C4-2B (cell line): ENCODE data around the gene C10orf95.

Experiments
- ZFX ChIP-seq: fragments of 450-650 bp; IDR thresholded peaks from 2 replicates; pipeline ENCODE4 v1.6.1; 2017
- TF ChIP-seq, protein P1 (sequence below): fragments of 450-650 bp; conservative IDR thresholded peaks from 2 replicates; pipeline ENCODE4 v1.5.1; 2017; ENCODE audit warnings: mild to moderate bottlenecking

DNA sequence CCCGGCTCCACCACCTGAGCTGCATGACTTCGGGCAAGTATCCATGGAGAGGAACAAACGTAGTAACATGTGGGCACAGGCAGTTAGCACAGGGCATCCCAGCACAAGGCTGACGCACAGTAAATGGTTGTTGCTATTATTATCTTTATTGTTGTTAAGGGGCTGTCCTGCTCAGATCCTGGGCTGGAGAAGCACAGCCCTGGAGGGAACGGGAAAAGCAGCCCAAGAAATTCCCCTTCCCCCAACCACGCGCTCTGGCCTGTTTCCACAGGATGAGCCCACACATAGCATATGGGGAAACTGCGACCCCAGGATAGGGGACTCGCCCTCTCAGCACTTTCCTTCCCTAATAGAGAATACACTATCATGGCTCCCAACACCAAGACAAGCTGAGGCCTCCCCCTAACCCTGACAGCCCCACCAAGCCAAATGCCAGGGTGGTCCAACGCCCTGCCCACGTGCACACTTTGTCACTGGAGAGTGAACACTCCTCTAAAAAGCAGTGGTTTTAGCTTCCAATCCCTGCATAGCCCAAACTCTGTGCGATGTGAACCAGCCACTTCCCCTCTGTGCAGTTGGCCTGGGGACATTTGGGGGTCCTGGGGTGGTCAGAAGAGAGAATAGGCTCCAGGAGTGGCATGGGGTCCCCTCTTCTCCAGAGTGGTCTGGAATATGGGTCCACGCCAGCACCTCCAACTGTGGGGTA lies 43.8 kb downstream of the C10orf95 start:
- TF ChIP-seq, protein P1, sequence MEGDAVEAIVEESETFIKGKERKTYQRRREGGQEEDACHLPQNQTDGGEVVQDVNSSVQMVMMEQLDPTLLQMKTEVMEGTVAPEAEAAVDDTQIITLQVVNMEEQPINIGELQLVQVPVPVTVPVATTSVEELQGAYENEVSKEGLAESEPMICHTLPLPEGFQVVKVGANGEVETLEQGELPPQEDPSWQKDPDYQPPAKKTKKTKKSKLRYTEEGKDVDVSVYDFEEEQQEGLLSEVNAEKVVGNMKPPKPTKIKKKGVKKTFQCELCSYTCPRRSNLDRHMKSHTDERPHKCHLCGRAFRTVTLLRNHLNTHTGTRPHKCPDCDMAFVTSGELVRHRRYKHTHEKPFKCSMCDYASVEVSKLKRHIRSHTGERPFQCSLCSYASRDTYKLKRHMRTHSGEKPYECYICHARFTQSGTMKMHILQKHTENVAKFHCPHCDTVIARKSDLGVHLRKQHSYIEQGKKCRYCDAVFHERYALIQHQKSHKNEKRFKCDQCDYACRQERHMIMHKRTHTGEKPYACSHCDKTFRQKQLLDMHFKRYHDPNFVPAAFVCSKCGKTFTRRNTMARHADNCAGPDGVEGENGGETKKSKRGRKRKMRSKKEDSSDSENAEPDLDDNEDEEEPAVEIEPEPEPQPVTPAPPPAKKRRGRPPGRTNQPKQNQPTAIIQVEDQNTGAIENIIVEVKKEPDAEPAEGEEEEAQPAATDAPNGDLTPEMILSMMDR, result no peak
- TF ChIP-seq ZFX, result no peak
